GM12891 (cell line): ENCODE measurements around the gene SMAD4.

Experiments
- DNase-seq: peaks from one replicate; pipeline ENCODE4 v3.0.0; 2011; ENCODE audit warnings: low spot score; ENCODE audit not compliant: insufficient read length
- FAIRE-seq: peaks from 2 replicates; lab custom pipeline; 2011; peaks lifted over from hg19 to GRCh38; lab: Jason Lieb, UNC
- PAX5 ChIP-seq: IDR thresholded peaks from 2 replicates; pipeline ENCODE4 v1.6.1; 2011; ENCODE audit warnings: low read length, moderate library complexity, mild to moderate bottlenecking; ENCODE audit not compliant: insufficient read depth, severe bottlenecking
- POLR2A ChIP-seq: IDR thresholded peaks from 2 replicates; pipeline ENCODE4 v1.6.1; 2011; ENCODE audit warnings: low read depth, low read length, control low read depth
- POLR2AphosphoS5 ChIP-seq: IDR thresholded peaks from 2 replicates; pipeline ENCODE4 v1.6.1; 2011; ENCODE audit warnings: low read depth, low read length, control low read depth
- POU2F2 ChIP-seq: IDR thresholded peaks from 2 replicates; pipeline ENCODE4 v1.6.1; 2011; ENCODE audit warnings: low read depth, mild to moderate bottlenecking, control low read depth, low read length, moderate library complexity
- SPI1 ChIP-seq: IDR thresholded peaks from 2 replicates; pipeline ENCODE4 v1.6.1; 2011; ENCODE audit warnings: low read depth, low read length, control low read depth
- TAF1 ChIP-seq: IDR thresholded peaks from 2 replicates; pipeline ENCODE4 v1.6.1; 2011; ENCODE audit warnings: low read depth, low read length, control low read depth

Gene SMAD4

DNA sequence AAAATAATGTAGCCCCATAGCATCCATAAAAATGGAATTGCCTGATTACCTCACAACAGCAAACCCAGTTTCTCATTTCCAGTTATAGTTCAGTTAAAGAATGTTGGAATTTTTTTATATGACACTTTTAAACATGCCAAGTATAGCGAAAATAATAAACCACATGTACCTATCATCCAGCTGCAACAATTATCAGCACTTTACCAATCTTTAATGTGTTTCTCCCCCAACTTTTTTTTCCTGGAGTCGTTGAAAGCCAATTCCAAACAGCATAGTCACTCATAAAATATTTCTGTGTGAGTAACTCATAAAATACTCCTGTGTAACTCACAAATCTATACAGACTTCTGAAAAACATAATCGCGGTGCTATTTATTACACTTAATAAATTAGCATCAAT is 38.1 kb downstream of the SMAD4 start:
- TF ChIP-seq POLR2A: no peak
- TF ChIP-seq POU2F2: no peak
- TF ChIP-seq PAX5: no peak
- FAIRE-seq (no peak), DNase-seq (no peak)

- DNase-seq (no peak), FAIRE-seq (no peak)
Measured at GRCh38 chr18:51069885-51070284, 39.9 kb downstream of the SMAD4 start.

DNA sequence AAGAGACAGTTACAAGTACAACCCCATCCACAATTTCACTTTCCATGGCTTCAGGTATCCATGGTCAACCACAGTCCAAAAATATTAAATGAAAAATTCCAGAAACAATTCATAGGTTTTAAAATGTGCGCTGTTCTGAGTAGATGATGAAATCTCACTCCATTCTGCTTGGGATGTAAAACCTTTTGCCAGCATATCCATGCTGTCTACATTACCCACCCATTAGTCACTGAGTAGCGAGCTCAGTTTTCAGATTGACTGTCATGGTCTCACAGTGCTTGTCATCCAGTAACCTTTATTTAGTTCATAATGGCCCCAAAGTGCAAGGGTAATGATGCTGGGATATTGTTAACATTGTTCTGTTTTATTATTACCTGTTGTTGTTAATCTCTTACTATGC is 40.5 kb downstream of the SMAD4 start:
- TF ChIP-seq SPI1 (no peak), PAX5 (no peak), TAF1 (no peak), POLR2A (no peak), POLR2AphosphoS5 (no peak), POU2F2 (no peak)
- FAIRE-seq (no peak), DNase-seq (no peak)

More at GRCh38 chr18:51069885-51070284, 39.9 kb downstream of the SMAD4 start:
- TF ChIP-seq SPI1: no peak
- TF ChIP-seq TAF1: no peak
- no peak for TF ChIP-seq PAX5
- TF ChIP-seq POU2F2: no peak
- TF ChIP-seq POLR2A: no peak
- no peak for TF ChIP-seq POLR2AphosphoS5

GRCh38 chr18:51072586-51073313 is 42.7 kb downstream of the SMAD4 start:
- DNase-seq (no peak), FAIRE-seq (peak; percentile 26)
- TF ChIP-seq POLR2AphosphoS5 (no peak), SPI1 (no peak), PAX5 (no peak), POU2F2 (no peak), TAF1 (no peak), POLR2A (no peak)

DNA sequence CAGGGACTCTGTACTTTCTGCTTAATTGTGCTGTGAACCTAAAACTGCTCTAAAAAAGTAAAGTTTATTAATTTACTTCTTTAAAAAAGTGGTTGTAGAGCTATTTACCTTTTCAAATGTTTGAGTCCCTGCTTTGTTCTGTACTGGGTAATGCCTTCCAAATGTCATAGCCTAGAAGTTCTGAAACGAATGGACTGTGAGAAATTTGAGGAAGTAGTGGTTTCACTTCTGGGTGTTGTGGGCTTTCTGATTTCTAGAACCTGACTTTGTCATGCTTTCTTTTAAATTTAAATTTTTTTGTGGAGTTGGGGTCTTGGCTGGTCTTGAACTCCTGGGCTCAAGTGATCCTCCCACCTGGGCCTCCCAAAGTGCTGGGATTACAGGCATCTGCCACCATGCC is 44.6 kb downstream of the SMAD4 start:
- no peak for DNase-seq
- TF ChIP-seq POU2F2: no peak
- peak; percentile 80 for TF ChIP-seq SPI1
- FAIRE-seq: no peak

- no peak for TF ChIP-seq SPI1
- no peak for TF ChIP-seq POLR2A
- TF ChIP-seq POLR2AphosphoS5: no peak
- no peak for TF ChIP-seq TAF1
- TF ChIP-seq PAX5: no peak
- no peak for TF ChIP-seq POU2F2
- DNase-seq: no peak
- FAIRE-seq: no peak
Measured at GRCh38 chr18:51076503-51076902, 46.5 kb downstream of the SMAD4 start.

DNA sequence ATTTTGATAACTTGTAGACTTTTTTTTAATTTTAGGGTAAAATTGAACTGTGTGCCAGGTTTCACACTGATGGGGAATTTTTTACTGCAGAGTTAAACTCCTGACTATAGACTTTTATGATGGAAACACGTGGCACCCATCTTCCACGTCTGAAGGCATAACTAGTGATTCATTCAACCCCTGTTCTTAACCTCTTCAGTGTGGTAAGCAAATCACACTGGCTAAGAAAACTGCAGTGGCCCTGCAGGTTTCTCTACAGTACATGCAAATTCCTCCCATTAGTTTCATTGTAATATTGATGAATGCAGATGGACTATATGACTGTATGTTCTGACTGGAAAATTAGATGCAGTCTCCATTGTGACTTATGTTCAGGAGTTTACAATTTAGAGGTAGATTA is 47.2 kb downstream of the SMAD4 start:
- peak; percentile 56 for FAIRE-seq
- TF ChIP-seq SPI1 (no peak), POU2F2 (peak; percentile 74)
- no peak for DNase-seq

GRCh38 chr18:51078026-51078425 is 48.0 kb downstream of the SMAD4 start:
- DNase-seq (no peak), FAIRE-seq (no peak)
- TF ChIP-seq TAF1: no peak
- no peak for TF ChIP-seq SPI1
- no peak for TF ChIP-seq POLR2AphosphoS5
- TF ChIP-seq POU2F2: no peak
- no peak for TF ChIP-seq PAX5
- TF ChIP-seq POLR2A: no peak

GRCh38 chr18:51082571-51083267 is 52.7 kb downstream of the SMAD4 start:
- no peak for DNase-seq
- peak; percentile 63 for FAIRE-seq
- no peak for TF ChIP-seq POLR2A
- TF ChIP-seq SPI1: peak; percentile 37; the same call in 1 of the 2 replicates
- no peak for TF ChIP-seq TAF1
- TF ChIP-seq POU2F2: no peak
- no peak for TF ChIP-seq PAX5
- no peak for TF ChIP-seq POLR2AphosphoS5

GRCh38 chr18:51083398-51083797 is 53.4 kb downstream of the SMAD4 start:
- TF ChIP-seq TAF1 (no peak), SPI1 (no peak), POU2F2 (no peak), PAX5 (no peak), POLR2A (no peak), POLR2AphosphoS5 (no peak)
- no peak for FAIRE-seq

More at GRCh38 chr18:51083398-51083797, 53.4 kb downstream of the SMAD4 start:
- no peak for DNase-seq
